GM23338 (cell line): Measurements from ENCODE around the gene CTTNBP2. TPM values are rescaled to one million over a fixed set of nuclear protein-coding genes. Genes with fewer than 3 reads are reported as not detected.

Experiments used
- ATAC-seq: fragments of 200-7000 bp; cut with Tn5 transposase; 3 replicates; pipeline ENCODE4 v1.9.1; 2020
- DNase-seq: peaks from one replicate; pipeline ENCODE4 v3.0.0-alpha.2; 2015; ENCODE audit warnings: low spot score
- H2AFZ ChIP-seq: fragments of 200-600 bp; sonication (generic); 2 replicates; pipeline ENCODE4 v1.8.0; 2016; ENCODE audit warnings: antibody characterized with exemption, mild to moderate bottlenecking, moderate library complexity
- H3F3A ChIP-seq: fragments of 200-600 bp; sonication (generic); replicated peaks from 2 replicates; pipeline ENCODE4 v1.8.0; 2017; ENCODE audit warnings: antibody characterized with exemption, mixed run types, low read depth
- H3K27ac ChIP-seq: fragments of 200-600 bp; sonication (generic); 2 replicates; pipeline ENCODE4 v1.6.1; 2016; ENCODE audit warnings: low read depth
- H3K27me3 ChIP-seq: fragments of 200-600 bp; sonication (generic); 2 replicates; pipeline ENCODE4 v1.8.0; 2016; ENCODE audit warnings: mild to moderate bottlenecking, mixed run types, moderate library complexity; ENCODE audit not compliant: insufficient read depth
- H3K36me3 ChIP-seq: fragments of 200-600 bp; sonication (generic); 2 replicates; pipeline ENCODE4 v1.8.0; 2016; ENCODE audit warnings: mild to moderate bottlenecking; ENCODE audit not compliant: insufficient read depth
- H3K4me1 ChIP-seq: fragments of 200-600 bp; sonication (generic); 2 replicates; pipeline ENCODE4 v1.8.0; 2016; ENCODE audit warnings: mild to moderate bottlenecking, moderate library complexity; ENCODE audit not compliant: insufficient read depth
- H3K4me2 ChIP-seq: fragments of 200-600 bp; sonication (generic); 2 replicates; pipeline ENCODE4 v1.7.1; 2017; ENCODE audit warnings: mixed run types
- H3K4me3 ChIP-seq: fragments of 200-600 bp; sonication (generic); 2 replicates; pipeline ENCODE4 v1.6.1; 2016; ENCODE audit warnings: mixed run types
- H3K79me2 ChIP-seq: fragments of 200-600 bp; sonication (generic); replicated peaks from 2 replicates; pipeline ENCODE4 v1.8.0; 2017; ENCODE audit warnings: mild to moderate bottlenecking; ENCODE audit not compliant: insufficient read depth
- H3K9me2 ChIP-seq: fragments of 200-600 bp; sonication (generic); 2 replicates; pipeline ENCODE4 v1.8.0; 2017; ENCODE audit not compliant: insufficient read depth
- H4K20me1 ChIP-seq: fragments of 200-600 bp; sonication (generic); replicated peaks from 2 replicates; pipeline ENCODE4 v1.8.0; 2017; ENCODE audit warnings: mild to moderate bottlenecking; ENCODE audit not compliant: insufficient read depth
- H3K27ac Mint-ChIP-seq: 2 replicates; pipeline ENCODE4 v1.8.0; 2020; ENCODE audit warnings: inconsistent platforms, mild to moderate bottlenecking, moderate library complexity, mixed read lengths
- H3K27me3 Mint-ChIP-seq: 3 replicates; pipeline ENCODE4 v1.8.0; 2022; ENCODE audit warnings: low read depth, mild to moderate bottlenecking, moderate library complexity, mixed read lengths, inconsistent platforms; ENCODE audit not compliant: insufficient read depth, poor library complexity
- H3K36me3 Mint-ChIP-seq: 3 replicates; pipeline ENCODE4 v1.8.0; 2021; ENCODE audit warnings: low read depth, mild to moderate bottlenecking, inconsistent platforms, moderate library complexity, mixed read lengths
- H3K4me1 Mint-ChIP-seq: 3 replicates; pipeline ENCODE4 v1.8.0; 2020; ENCODE audit warnings: mild to moderate bottlenecking, inconsistent platforms, mixed read lengths
- H3K4me3 Mint-ChIP-seq: 3 replicates; pipeline ENCODE4 v1.8.0; 2021; ENCODE audit warnings: moderate library complexity, mild to moderate bottlenecking, inconsistent platforms, mixed read lengths
- H3K9me3 Mint-ChIP-seq: 3 replicates; pipeline ENCODE4 v1.8.0; 2020; ENCODE audit warnings: moderate library complexity, mild to moderate bottlenecking, inconsistent platforms, mixed read lengths
- CREB1 ChIP-seq: fragments of 250-450 bp; sonication (Bioruptor Pico); IDR thresholded peaks from 2 replicates; pipeline ENCODE4 v1.5.0; 2020; ENCODE audit warnings: low read depth, mild to moderate bottlenecking, moderate library complexity
- REST ChIP-seq: IDR thresholded peaks from one replicate; pipeline ENCODE4 v1.6.1; 2018; ENCODE audit warnings: antibody characterized with exemption; ENCODE audit not compliant: unreplicated experiment
- STAT1 ChIP-seq: IDR thresholded peaks from one replicate; pipeline ENCODE4 v1.6.1; 2016; ENCODE audit warnings: antibody characterized with exemption; ENCODE audit not compliant: unreplicated experiment
- ZNF114 ChIP-seq: fragments of 250-450 bp; sonication (Bioruptor Pico); IDR thresholded peaks from 2 replicates; pipeline ENCODE4 v1.5.0; 2020; ENCODE audit warnings: mild to moderate bottlenecking, moderate library complexity
- ZNF331 ChIP-seq: fragments of 250-450 bp; sonication (Bioruptor Pico); IDR thresholded peaks from 2 replicates; pipeline ENCODE4 v1.5.0; 2020; ENCODE audit warnings: low read depth, mild to moderate bottlenecking, moderate library complexity
- ZNF462 ChIP-seq: fragments of 250-450 bp; sonication (Bioruptor Pico); IDR thresholded peaks from 2 replicates; pipeline ENCODE4 v1.5.0; 2020; ENCODE audit warnings: mild to moderate bottlenecking, moderate library complexity
- polyA plus RNA-seq: library from polyadenylated mRNA; unstranded; fragments of >200 nt; fragmentation: Nextera tagmentation; extraction: Ambion mirVana; gene quantifications from 2 replicates; pipeline ENCODE4 v1.2.1, GENCODE V29; 2016
- total RNA-seq: library from RNA; depleted of rRNA; stranded (reverse); fragments of >200 nt; shearing (Covaris generic); gene quantifications from 2 replicates; pipeline ENCODE4 v1.2.3, GENCODE V29; 2014
- TF ChIP-seq, protein P1 (sequence below): IDR thresholded peaks from 2 replicates; pipeline ENCODE4 v1.6.1; 2016; ENCODE audit warnings: antibody characterized with exemption

CTTNBP2 gene
- total and polyA plus RNA-seq, 2 experiments from 2014 or later: 26.8 to 30.7 TPM

DNA sequence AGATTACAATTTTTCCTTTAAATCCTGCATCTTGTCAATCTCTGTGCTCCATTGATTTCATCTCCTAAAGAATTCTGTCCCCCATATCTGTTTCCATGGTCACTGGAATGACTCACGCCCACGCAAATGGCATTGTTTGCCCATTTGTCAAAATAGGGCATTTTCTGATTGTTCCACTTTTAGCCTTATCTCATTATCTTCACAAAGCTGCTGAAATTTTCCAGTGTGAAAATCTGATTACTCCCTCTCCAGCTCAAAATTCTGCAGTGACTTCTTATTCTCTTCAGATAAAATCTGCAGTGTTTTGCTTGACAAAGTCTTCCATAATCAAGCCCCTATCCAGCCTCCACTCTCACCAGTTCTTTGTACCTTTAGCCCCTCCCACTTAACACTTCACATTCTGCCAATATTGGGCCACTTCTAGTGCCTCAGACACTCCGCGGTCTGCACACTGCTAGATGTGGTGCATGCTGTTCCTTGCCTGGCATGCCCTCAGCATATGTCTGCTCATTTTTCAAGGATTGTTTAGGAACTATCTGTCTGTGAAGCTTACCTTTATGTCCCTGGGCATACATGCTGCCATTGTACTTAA lies 33.9 kb upstream of the CTTNBP2 start:
- H3K27ac ChIP-seq: no peak overlapping the region
- no peaks in the 10 kb centered on the region for H3K79me2 ChIP-seq
- ATAC-seq: peak; percentile 55
- no peaks in the 10 kb centered on the region for H3K9me2 ChIP-seq
- no peaks in the 10 kb centered on the region for H3K36me3 Mint-ChIP-seq
- TF ChIP-seq STAT1 (no peak), CREB1 (CRISPR knock-in tag) (no peak), REST (no peak), ZNF462 (CRISPR knock-in tag) (no peak), ZNF331 (no peak), ZNF114 (no peak)
- TF ChIP-seq, protein P1, sequence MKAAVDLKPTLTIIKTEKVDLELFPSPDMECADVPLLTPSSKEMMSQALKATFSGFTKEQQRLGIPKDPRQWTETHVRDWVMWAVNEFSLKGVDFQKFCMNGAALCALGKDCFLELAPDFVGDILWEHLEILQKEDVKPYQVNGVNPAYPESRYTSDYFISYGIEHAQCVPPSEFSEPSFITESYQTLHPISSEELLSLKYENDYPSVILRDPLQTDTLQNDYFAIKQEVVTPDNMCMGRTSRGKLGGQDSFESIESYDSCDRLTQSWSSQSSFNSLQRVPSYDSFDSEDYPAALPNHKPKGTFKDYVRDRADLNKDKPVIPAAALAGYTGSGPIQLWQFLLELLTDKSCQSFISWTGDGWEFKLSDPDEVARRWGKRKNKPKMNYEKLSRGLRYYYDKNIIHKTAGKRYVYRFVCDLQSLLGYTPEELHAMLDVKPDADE: no peak
- H3K4me2 ChIP-seq: no peak overlapping the region
- H3K4me3 ChIP-seq: no peak overlapping the region
- no peaks in the 10 kb centered on the region for H3K36me3 ChIP-seq
- H4K20me1 ChIP-seq: no peaks in the 10 kb centered on the region
- H3K4me1 Mint-ChIP-seq: peaks cover 5% of the 10 kb centered on the region; the same call in 1 of the 3 replicates
- no peaks in the 10 kb centered on the region for H3K27me3 ChIP-seq
- H3K27me3 Mint-ChIP-seq: no peaks in the 10 kb centered on the region
- H3K4me1 ChIP-seq: no peaks in the 10 kb centered on the region
- no peaks in the 10 kb centered on the region for H3F3A ChIP-seq
- no peaks in the 10 kb centered on the region for H3K9me3 Mint-ChIP-seq
- H3K4me3 Mint-ChIP-seq: no peak overlapping the region
- peak; percentile 34 for DNase-seq
- H2AFZ ChIP-seq: peak overlapping the region; percentile 68; the same call in 1 of the 2 replicates
- H3K27ac Mint-ChIP-seq: no peak overlapping the region
